ENCODE measurements around the gene COX6B2. TPM values are rescaled to one million over a fixed set of nuclear protein-coding genes. Genes with fewer than 3 reads are reported as not detected.

COX6B2 gene
- total and polyA plus RNA-seq, 4 donors: not detected

GRCh38 chr19:55369653-55370304 is 15.3 kb upstream of the COX6B2 start:
- DNase-seq (ENCODE audit: low spot score): no peak
- TF ChIP-seq YY1 (IDR thresholded peaks at IDR 0.05): no peak
- no peak for TF ChIP-seq RAD21 (IDR thresholded peaks at IDR 0.05)
- no peak for TF ChIP-seq JUND (IDR thresholded peaks at IDR 0.05)
- TF ChIP-seq NR2F2 (IDR thresholded peaks at IDR 0.05): no peak
- no peak for TF ChIP-seq FOXA2 (IDR thresholded peaks at IDR 0.05)
- TF ChIP-seq SP1 (IDR thresholded peaks at IDR 0.05): no peak
- TF ChIP-seq ATF3 (IDR thresholded peaks at IDR 0.05): no peak
- Histone ChIP-seq H3K9me3 (ENCODE audit: control insufficient read depth in 4 of 4, low read length in 3 of 4) (no peaks in the 10 kb centered on the region), H3K27ac (ENCODE audit: low read depth in 1 of 2, low read length in 2 of 2) (no peak overlapping the region), H3K27me3 (ENCODE audit: control insufficient read depth in 4 of 4, insufficient read depth in 4 of 4, low read length in 3 of 4) (peaks cover 0 to 11% (median 7%) of the 10 kb centered on the region in 4 donors), H3K4me3 (ENCODE audit: low read depth in 1 of 3, low read length in 3 of 3) (peak overlapping the region in 1 of 3 donors; percentile 19), H3K9ac (ENCODE audit: low read depth in 1 of 2, low read length in 2 of 2) (no peak overlapping the region), H3K36me3 (ENCODE audit: control insufficient read depth in 4 of 4, insufficient read depth in 3 of 4, low read depth in 1 of 4, low read length in 3 of 4) (no peaks in the 10 kb centered on the region), H3K4me1 (ENCODE audit: control insufficient read depth in 4 of 4, insufficient read depth in 4 of 4, low read length in 3 of 4) (peaks cover 0 to 9% (median 1%) of the 10 kb centered on the region in 4 donors)
- 4% methylated on average over 59 of the region's 59 CpGs for WGBS

- Histone ChIP-seq H3K4me3 (ENCODE audit: low read depth in 1 of 3, low read length in 3 of 3) (peak overlapping the region in 1 of 3 donors; percentile 4), H3K9me3 (ENCODE audit: control insufficient read depth in 4 of 4, low read length in 3 of 4) (no peaks in the 10 kb centered on the region), H3K4me1 (ENCODE audit: control insufficient read depth in 4 of 4, insufficient read depth in 4 of 4, low read length in 3 of 4) (peaks cover 0 to 9% (median 1%) of the 10 kb centered on the region in 4 donors), H3K36me3 (ENCODE audit: control insufficient read depth in 4 of 4, insufficient read depth in 3 of 4, low read depth in 1 of 4, low read length in 3 of 4) (no peaks in the 10 kb centered on the region), H3K27me3 (ENCODE audit: control insufficient read depth in 4 of 4, insufficient read depth in 4 of 4, low read length in 3 of 4) (peaks cover 0 to 11% (median 7%) of the 10 kb centered on the region in 4 donors), H3K9ac (ENCODE audit: low read depth in 1 of 2, low read length in 2 of 2) (no peak overlapping the region), H3K27ac (ENCODE audit: low read depth in 1 of 2, low read length in 2 of 2) (no peak overlapping the region)
- 9% methylated on average over 53 of the region's 54 CpGs for WGBS
- DNase-seq (ENCODE audit: low spot score): no peak
- no peak for TF ChIP-seq ATF3 (IDR thresholded peaks at IDR 0.05)
- TF ChIP-seq ZBTB33 (IDR thresholded peaks at IDR 0.05): no peak
- TF ChIP-seq SP1 (IDR thresholded peaks at IDR 0.05): no peak
- TF ChIP-seq REST (IDR thresholded peaks at IDR 0.05): no peak
- TF ChIP-seq NR2F2 (IDR thresholded peaks at IDR 0.05): no peak
These were observed 14.4 kb upstream of the COX6B2 start for GRCh38 chr19:55368701-55369563.
